MCF 10A (cell line): ENCODE measurements around the gene EVL. TPM values are rescaled to one million over a fixed set of nuclear protein-coding genes. Genes with fewer than 3 reads are reported as not detected.

Experiments
- BruUV-seq: library from RNA; stranded (reverse); fragments of 400-500 nt; replicated peaks from 2 replicates; lab custom pipeline; 2021; lab: Mats Ljungman, UMichigan
- CTCF ChIA-PET: fragments of 300-600 bp; sonication (Branson Sonifier 250); formaldehyde crosslinking; extraction: SDS; loops from one replicate; lab custom pipeline; 2021; ENCODE audit warnings: antibody characterized with exemption, inconsistent platforms; lab: Yijun Ruan, JAX
- POLR2A ChIA-PET: fragments of 300-600, 350-650 bp; sonication (Branson Sonifier 250); formaldehyde crosslinking; extraction: SDS; loops from one replicate; lab custom pipeline; 2020; ENCODE audit warnings: antibody characterized with exemption, inconsistent platforms; lab: Yijun Ruan, JAX
- DNase-seq: peaks from one replicate; pipeline ENCODE4 v3.0.0-alpha.2; 2018; ENCODE audit not compliant: unreplicated experiment
- H3K27ac Mint-ChIP-seq: one replicate; pipeline ENCODE4 v1.8.0; 2022; ENCODE audit warnings: mild to moderate bottlenecking, low read depth, mixed read lengths; ENCODE audit not compliant: unreplicated experiment
- H3K27me3 Mint-ChIP-seq: one replicate; pipeline ENCODE4 v1.8.0; 2022; ENCODE audit warnings: mixed read lengths; ENCODE audit not compliant: insufficient read depth, unreplicated experiment
- H3K36me3 Mint-ChIP-seq: one replicate; pipeline ENCODE4 v1.8.0; 2022; ENCODE audit warnings: mild to moderate bottlenecking, moderate library complexity, mixed read lengths; ENCODE audit not compliant: insufficient read depth, unreplicated experiment
- H3K4me1 Mint-ChIP-seq: one replicate; pipeline ENCODE4 v1.8.0; 2022; ENCODE audit warnings: mixed read lengths; ENCODE audit not compliant: insufficient read depth, unreplicated experiment
- H3K4me3 Mint-ChIP-seq: one replicate; pipeline ENCODE4 v1.8.0; 2022; ENCODE audit warnings: mild to moderate bottlenecking, moderate library complexity, mixed read lengths; ENCODE audit not compliant: unreplicated experiment
- H3K9me3 Mint-ChIP-seq: one replicate; pipeline ENCODE4 v1.8.0; 2022; ENCODE audit warnings: mixed read lengths; ENCODE audit not compliant: unreplicated experiment
- CTCF ChIP-seq: fragments of 200-600 bp; IDR thresholded peaks from one replicate; pipeline ENCODE4 v1.8.0; 2022; ENCODE audit warnings: antibody characterized with exemption, mild to moderate bottlenecking; ENCODE audit not compliant: unreplicated experiment
- intact Hi-C: fragments of 100-400 bp; cut with micrococcal nuclease; formaldehyde crosslinking; loops from 2 replicates; pipeline ENCODE4 v1.14.1; 2022
- total RNA-seq: library from RNA; stranded (reverse); gene quantifications from 2 replicates; pipeline ENCODE4 v1.2.3, GENCODE V29; 2022

The EVL gene
- total RNA-seq, 1 experiment from 2014 or later: 55.4 TPM

DNA sequence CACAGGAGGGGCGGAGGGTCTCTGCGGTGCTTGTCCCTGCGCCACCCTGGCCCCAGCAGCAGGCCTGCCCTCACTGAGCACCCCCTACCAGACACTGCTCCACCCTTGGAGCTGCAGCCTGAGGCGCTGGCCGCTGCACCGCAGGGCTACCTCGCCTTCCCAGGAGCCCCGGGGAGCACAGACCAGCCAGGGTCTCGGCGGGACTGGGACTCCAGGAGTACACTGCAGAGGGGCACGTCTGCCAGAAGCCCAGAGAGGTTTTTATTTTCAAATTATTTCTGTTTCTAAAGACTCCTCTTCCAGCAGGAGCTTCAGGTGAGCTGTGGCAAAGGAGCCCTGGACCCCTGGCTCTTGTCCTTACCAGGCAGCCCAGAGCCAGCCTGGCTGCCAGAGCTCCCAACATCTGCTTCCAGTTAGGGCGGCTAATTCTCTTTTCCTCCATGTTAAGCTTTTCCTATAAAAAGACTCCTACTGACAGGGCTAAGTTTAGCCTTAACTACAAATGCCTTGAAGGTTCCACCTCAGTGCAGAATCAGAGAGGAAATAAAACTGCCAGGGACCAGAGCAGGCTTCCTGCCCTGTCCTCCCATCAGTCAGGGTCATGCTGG, 67.8 kb downstream of the EVL start:
- CTCF ChIA-PET: interaction anchor here (1.0 to 2.6 kb wide), 2 partner anchors 25 to 61 kb away, joined by 3 to 6 read pairs; no protein-coding TSS in a partner anchor
- TF ChIP-seq CTCF: no peak

GRCh38 chr14:100134586-100134985, 69.4 kb downstream of the EVL start:
- Mint-ChIP-seq H3K4me1 (peaks cover 6% of the 10 kb centered on the region), H3K27me3 (no peaks in the 10 kb centered on the region), H3K36me3 (peaks cover 17% of the 10 kb centered on the region), H3K9me3 (no peaks in the 10 kb centered on the region), H3K4me3 (no peak overlapping the region), H3K27ac (no peak overlapping the region)
- no peak for TF ChIP-seq CTCF
- ChIA-PET CTCF (interaction anchor here (0.6 to 2.6 kb wide), 3 partner anchors 8 to 151 kb away, joined by 3 to 6 read pairs (median 3); no protein-coding TSS in a partner anchor), POLR2A (no interaction called here)
- no peak for DNase-seq
- intact Hi-C loops: no loop called here
- no TSS peak for BruUV-seq

More for the DNA sequence above, 67.8 kb downstream of the EVL start:
- no peaks in the 10 kb centered on the region for H3K27me3 Mint-ChIP-seq
- peaks cover 11% of the 10 kb centered on the region for H3K36me3 Mint-ChIP-seq
- DNase-seq: no peak
- POLR2A ChIA-PET: interaction anchor here (0.8 kb wide), 1 partner anchor 21 kb away, joined by 4 read pairs; no protein-coding TSS in a partner anchor
- H3K27ac Mint-ChIP-seq: no peak overlapping the region
- no peaks in the 10 kb centered on the region for H3K9me3 Mint-ChIP-seq
- no TSS peak for BruUV-seq
- H3K4me1 Mint-ChIP-seq: peaks cover 6% of the 10 kb centered on the region
- H3K4me3 Mint-ChIP-seq: no peak overlapping the region
- intact Hi-C loops: no loop called here

DNA sequence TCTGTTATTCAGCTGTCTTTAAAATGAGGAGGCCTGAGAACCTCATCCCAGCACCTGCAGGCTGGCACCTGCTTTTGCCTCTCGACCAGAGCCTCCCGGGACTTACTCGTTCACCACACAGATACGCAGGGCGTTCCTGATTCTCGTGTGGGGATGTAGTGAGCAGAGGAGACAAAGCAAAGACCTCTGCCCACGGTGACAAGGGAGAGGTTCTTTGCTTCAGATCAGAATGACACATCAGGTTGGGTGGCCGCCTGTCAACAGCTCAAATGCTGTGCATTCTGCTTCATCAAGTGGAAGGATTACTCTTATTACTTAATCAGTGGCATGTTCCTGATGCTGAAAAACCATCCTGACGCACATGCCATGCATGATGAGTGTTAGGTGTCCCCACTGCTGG, 69.9 kb downstream of the EVL start:
- no peaks in the 10 kb centered on the region for H3K9me3 Mint-ChIP-seq
- intact Hi-C loops: no loop called here
- ChIA-PET CTCF (interaction anchor here (0.6 to 2.6 kb wide), 3 partner anchors 8 to 152 kb away, joined by 3 to 6 read pairs (median 3); no protein-coding TSS in a partner anchor), POLR2A (no interaction called here)
- TF ChIP-seq CTCF: no peak
- no peak overlapping the region for H3K4me3 Mint-ChIP-seq
- H3K27me3 Mint-ChIP-seq: no peaks in the 10 kb centered on the region
- DNase-seq: no peak
- H3K4me1 Mint-ChIP-seq: peaks cover 6% of the 10 kb centered on the region
- H3K27ac Mint-ChIP-seq: no peak overlapping the region
- BruUV-seq: no TSS peak
- H3K36me3 Mint-ChIP-seq: peaks cover 17% of the 10 kb centered on the region

DNA sequence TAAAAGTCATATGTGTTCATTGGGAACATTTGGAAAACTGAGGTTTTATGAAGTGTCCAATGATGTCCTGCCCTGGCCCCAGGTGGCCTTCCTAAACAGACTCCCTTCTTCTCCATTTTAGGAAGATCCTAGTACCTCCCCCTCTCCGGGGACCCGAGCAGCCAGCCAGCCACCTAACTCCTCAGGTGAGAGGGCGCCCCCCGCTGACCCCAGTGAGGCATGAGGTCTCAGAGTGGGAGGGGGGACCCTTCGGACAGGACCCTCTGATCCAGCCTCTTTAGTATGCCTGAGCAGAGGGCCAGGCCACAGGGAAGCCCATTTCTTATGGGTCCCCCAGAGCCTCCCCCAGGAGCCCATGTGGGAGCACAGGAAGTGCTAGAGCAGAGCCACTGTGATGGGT, 70.6 kb downstream of the EVL start:
- no peaks in the 10 kb centered on the region for H3K27me3 Mint-ChIP-seq
- peaks cover 6% of the 10 kb centered on the region for H3K4me1 Mint-ChIP-seq
- H3K36me3 Mint-ChIP-seq: peaks cover 17% of the 10 kb centered on the region
- no peak for TF ChIP-seq CTCF
- H3K9me3 Mint-ChIP-seq: no peaks in the 10 kb centered on the region
- ChIA-PET CTCF (interaction anchor here (0.6 kb wide), 1 partner anchor 57 kb away, joined by 3 read pairs; no protein-coding TSS in a partner anchor), POLR2A (no interaction called here)
- no TSS peak for BruUV-seq
- no peak overlapping the region for H3K27ac Mint-ChIP-seq
- no peak overlapping the region for H3K4me3 Mint-ChIP-seq
- no peak for DNase-seq
- intact Hi-C loops: no loop called here
